ENCODE data around the gene PXDN.

The PXDN gene

GRCh38 chr2:1754046-1754445 lies 9.7 kb upstream of the PXDN start:
- DNase-seq (ENCODE audit: low read depth): no peak

- DNase-seq (ENCODE audit: low read depth): no peak
These were observed 8.4 kb upstream of the PXDN start for GRCh38 chr2:1752751-1753150.

GRCh38 chr2:1751767-1752725 lies 7.7 kb upstream of the PXDN start:
- no peak for DNase-seq (ENCODE audit: low read depth)

- DNase-seq (ENCODE audit: low read depth): peak; percentile 29
These were observed 6.8 kb upstream of the PXDN start for GRCh38 chr2:1750933-1751766.

GRCh38 chr2:1750270-1750932 lies 6.1 kb upstream of the PXDN start:
- DNase-seq (ENCODE audit: low read depth): no peak

- DNase-seq (ENCODE audit: low read depth): no peak
These were observed 5.3 kb upstream of the PXDN start for GRCh38 chr2:1749489-1750119.

GRCh38 chr2:1748741-1749488 lies 4.6 kb upstream of the PXDN start:
- no peak for DNase-seq (ENCODE audit: low read depth)

- no peak for DNase-seq (ENCODE audit: low read depth)
These were observed 3.9 kb upstream of the PXDN start for GRCh38 chr2:1748176-1748740.

- DNase-seq (ENCODE audit: low read depth): no peak
These were observed 3.0 kb upstream of the PXDN start for GRCh38 chr2:1747065-1747941.

GRCh38 chr2:1746174-1747064 lies 2.1 kb upstream of the PXDN start:
- no peak for DNase-seq (ENCODE audit: low read depth)

- no peak for DNase-seq (ENCODE audit: low read depth)
These were observed 1.1 kb upstream of the PXDN start for GRCh38 chr2:1745171-1746023.

GRCh38 chr2:1744151-1744445 lies 217 bp downstream of the PXDN start:
- DNase-seq (ENCODE audit: low read depth): no peak

- DNase-seq (ENCODE audit: low read depth): no peak
These were observed 742 bp downstream of the PXDN start for GRCh38 chr2:1743396-1744150.

- no peak for DNase-seq (ENCODE audit: low read depth)
These were observed 1.5 kb downstream of the PXDN start for GRCh38 chr2:1742681-1743395.

- no peak for DNase-seq (ENCODE audit: low read depth)
These were observed 2.0 kb downstream of the PXDN start for GRCh38 chr2:1742301-1742680.

- no peak for DNase-seq (ENCODE audit: low read depth)
These were observed 2.5 kb downstream of the PXDN start for GRCh38 chr2:1741851-1742250.

Measured in activated gamma-delta T cell treated with anti-CD3 and anti-CD28 coated beads, Interleukin-2, amount 50 U/mL, for 16 hours (primary cell).